GM21447 (cell line): ENCODE results near the gene MEMO1.
"Not testable (repeated sequence)": the region's sequence is repeated elsewhere in the genome, so short reads cannot be mapped to it uniquely, and the experiment has no call there.

Source experiments
- ATAC-seq: cut with Tn5 transposase; IDR thresholded peaks from one replicate; pipeline ENCODE4 v1.9.1; 2021; ENCODE audit not compliant: unreplicated experiment

MEMO1 gene

GRCh38 chr2:31920962-31921361, 89.8 kb downstream of the MEMO1 start:
- ATAC-seq, result no peak

- ATAC-seq, result no peak
Measured at GRCh38 chr2:31919499-31919898, 91.3 kb downstream of the MEMO1 start.

GRCh38 chr2:31909661-31910060, 101.1 kb downstream of the MEMO1 start:
- no peak for ATAC-seq

- ATAC-seq, result not testable (repeated sequence)
Measured at GRCh38 chr2:31907491-31907890, 103.3 kb downstream of the MEMO1 start.

GRCh38 chr2:31903109-31903780, 107.6 kb downstream of the MEMO1 start:
- no peak for ATAC-seq

- ATAC-seq, result no peak
Measured at GRCh38 chr2:31901900-31902299, 108.9 kb downstream of the MEMO1 start.

GRCh38 chr2:31900156-31900555, 110.7 kb downstream of the MEMO1 start:
- not testable (repeated sequence) for ATAC-seq

GRCh38 chr2:31898346-31898745, 112.5 kb downstream of the MEMO1 start:
- not testable (repeated sequence) for ATAC-seq

GRCh38 chr2:31897340-31897739, 113.5 kb downstream of the MEMO1 start:
- not testable (repeated sequence) for ATAC-seq

- no peak for ATAC-seq
Measured at GRCh38 chr2:31896293-31896692, 114.5 kb downstream of the MEMO1 start.

- no peak for ATAC-seq
Measured at GRCh38 chr2:31894656-31895055, 116.2 kb downstream of the MEMO1 start.

- ATAC-seq, result no peak
Measured at GRCh38 chr2:31893094-31893493, 117.7 kb downstream of the MEMO1 start.

- no peak for ATAC-seq
Measured at GRCh38 chr2:31889044-31889443, 121.8 kb downstream of the MEMO1 start.

GRCh38 chr2:31888550-31888949, 122.3 kb downstream of the MEMO1 start:
- no peak for ATAC-seq

GRCh38 chr2:31886700-31887099, 124.1 kb downstream of the MEMO1 start:
- no peak for ATAC-seq

GRCh38 chr2:31877008-31877407, 133.8 kb downstream of the MEMO1 start:
- ATAC-seq, result no peak

GRCh38 chr2:31874071-31874470, 136.7 kb downstream of the MEMO1 start:
- ATAC-seq, result no peak

- no peak for ATAC-seq
Measured at GRCh38 chr2:31865215-31865614, 145.6 kb downstream of the MEMO1 start.

GRCh38 chr2:31863867-31864266, 146.9 kb downstream of the MEMO1 start:
- no peak for ATAC-seq

GRCh38 chr2:31863015-31863656, 147.7 kb downstream of the MEMO1 start:
- not testable (repeated sequence) for ATAC-seq

- no peak for ATAC-seq
Measured at GRCh38 chr2:31859959-31860358, 150.8 kb downstream of the MEMO1 start.

- no peak for ATAC-seq
Measured at GRCh38 chr2:31853521-31853920, 157.3 kb downstream of the MEMO1 start.

- not testable (repeated sequence) for ATAC-seq
Measured at GRCh38 chr2:31842150-31842549, 168.7 kb downstream of the MEMO1 start.
